CD8-positive, alpha-beta memory T cell (primary cell): Measurements from ENCODE around the gene ANKRD33B. TPM values are rescaled to one million over a fixed set of nuclear protein-coding genes. Genes with fewer than 3 reads are reported as not detected.

Experiments
- CTCF ChIA-PET: fragments of 350-600 bp; sonication (Branson Sonifier 250); formaldehyde crosslinking; loops from one replicate; lab custom pipeline; 2021; ENCODE audit warnings: antibody characterized with exemption; lab: Charles Lee
- POLR2A ChIA-PET: fragments of 350-600 bp; sonication (Branson Sonifier 250); formaldehyde crosslinking; loops from one replicate; lab custom pipeline; 2021; ENCODE audit warnings: antibody characterized with exemption; lab: Charles Lee
- DNase-seq, 5 donors: peaks; one replicate each; pipeline versions ENCODE4 v3.0.0 to v3.0.0-alpha.2; 2020 to 2022; ENCODE audit warnings: mixed read lengths in 1 of 5
- H3K27ac ChIP-seq: one replicate; pipeline ENCODE4 v1.7.0; 2013; ENCODE audit warnings: low read depth, mild to moderate bottlenecking, low read length, moderate library complexity
- H3K27me3 ChIP-seq: 2 replicates; pipeline ENCODE4 v1.7.0; 2013; ENCODE audit warnings: low read length, mild to moderate bottlenecking; ENCODE audit not compliant: insufficient read depth, poor library complexity, severe bottlenecking
- H3K36me3 ChIP-seq: 2 replicates; pipeline ENCODE4 v1.7.0; 2013; ENCODE audit warnings: mild to moderate bottlenecking, low read length, moderate library complexity; ENCODE audit not compliant: insufficient read depth
- H3K4me1 ChIP-seq: 2 replicates; pipeline ENCODE4 v1.7.0; 2013; ENCODE audit warnings: mild to moderate bottlenecking, low read length, moderate library complexity; ENCODE audit not compliant: insufficient read depth
- H3K4me3 ChIP-seq: 2 replicates; pipeline ENCODE4 v1.7.0; 2013; ENCODE audit warnings: mild to moderate bottlenecking, low read length
- H3K9me3 ChIP-seq: 2 replicates; pipeline ENCODE4 v1.7.0; 2013; ENCODE audit warnings: mild to moderate bottlenecking, low read length
- H3K27ac Mint-ChIP-seq, 8 donors: one replicate each; pipeline ENCODE4 v1.8.0; 2020 to 2021; ENCODE audit warnings: mixed read lengths in 8 of 8, mild to moderate bottlenecking in 6 of 8, inconsistent platforms in 3 of 8, moderate library complexity in 3 of 8
- H3K27me3 Mint-ChIP-seq, 2 donors: one replicate each; pipeline ENCODE4 v1.8.0; 2020 to 2021; ENCODE audit warnings: mixed read lengths in 2 of 2, mild to moderate bottlenecking in 1 of 2, moderate library complexity in 1 of 2
- H3K36me3 Mint-ChIP-seq, 3 donors: one replicate each; pipeline ENCODE4 v1.8.0; 2020 to 2021; ENCODE audit warnings: mixed read lengths in 3 of 3, inconsistent platforms in 1 of 3, mild to moderate bottlenecking in 1 of 3
- H3K4me1 Mint-ChIP-seq, 3 donors: one replicate each; pipeline ENCODE4 v1.8.0; 2020 to 2021; ENCODE audit warnings: mixed read lengths in 3 of 3, inconsistent platforms in 1 of 3, mild to moderate bottlenecking in 1 of 3
- H3K4me3 Mint-ChIP-seq, 7 donors: one replicate each; pipeline ENCODE4 v1.8.0; 2020 to 2021; ENCODE audit warnings: mixed read lengths in 7 of 7, mild to moderate bottlenecking in 6 of 7, moderate library complexity in 4 of 7, inconsistent platforms in 2 of 7
- H3K9me3 Mint-ChIP-seq, 5 donors: one replicate each; pipeline ENCODE4 v1.8.0; 2020 to 2022; ENCODE audit warnings: mixed read lengths in 5 of 5, mild to moderate bottlenecking in 3 of 5, moderate library complexity in 2 of 5, inconsistent platforms in 1 of 5
- polyA plus RNA-seq: library from polyadenylated mRNA; unstranded; fragments of 300-500 nt; fragmentation: Illumina TruSeq; gene quantifications from one replicate; pipeline ENCODE4 v1.2.3, GENCODE V29; 2021
- total RNA-seq, 2 experiments: library from RNA; stranded (reverse); gene quantifications; one replicate each; pipeline ENCODE4 v1.2.3, GENCODE V29; 2021

The ANKRD33B gene
- total and polyA plus RNA-seq, 3 experiments from 2014 or later = 0.06 to 32.7 (median 29.6) TPM

- Histone ChIP-seq H3K27ac (no peak overlapping the region), H3K4me1 (peaks cover 15% of the 10 kb centered on the region), H3K27me3 (no peaks in the 10 kb centered on the region), H3K4me3 (no peak overlapping the region), H3K36me3 (no peaks in the 10 kb centered on the region), H3K9me3 (no peaks in the 10 kb centered on the region)
- Mint-ChIP-seq H3K27ac (peak overlapping the region in 2 of 8 donors; percentile 1 to 70), H3K4me3 (no peak overlapping the region), H3K36me3 (peaks cover 0 to 28% (median 0%) of the 10 kb centered on the region in 3 donors), H3K9me3 (no peaks in the 10 kb centered on the region), H3K4me1 (peaks cover 21 to 41% (median 36%) of the 10 kb centered on the region in 3 donors), H3K27me3 (no peaks in the 10 kb centered on the region)
- ChIA-PET CTCF (no interaction called here), POLR2A (no interaction called here)
- no peak for DNase-seq
These were observed 135.5 kb downstream of the ANKRD33B start for GRCh38 chr5:10699281-10699874.

GRCh38 chr5:10699987-10700386, 136.1 kb downstream of the ANKRD33B start:
- Histone ChIP-seq H3K4me1 (peaks cover 21% of the 10 kb centered on the region), H3K36me3 (no peaks in the 10 kb centered on the region), H3K9me3 (no peaks in the 10 kb centered on the region), H3K4me3 (no peak overlapping the region), H3K27ac (no peak overlapping the region), H3K27me3 (no peaks in the 10 kb centered on the region)
- no peaks in the 10 kb centered on the region for H3K9me3 Mint-ChIP-seq
- no peak for DNase-seq
- POLR2A ChIA-PET = no interaction called here
- H3K27ac Mint-ChIP-seq = peak overlapping the region in 1 of 8 donors; percentile 12
- H3K4me1 Mint-ChIP-seq = peaks cover 27 to 47% (median 42%) of the 10 kb centered on the region in 3 donors
- CTCF ChIA-PET = no interaction called here
- no peak overlapping the region for H3K4me3 Mint-ChIP-seq
- H3K36me3 Mint-ChIP-seq = peaks cover 0 to 26% (median 0%) of the 10 kb centered on the region in 3 donors
- no peaks in the 10 kb centered on the region for H3K27me3 Mint-ChIP-seq

DNA sequence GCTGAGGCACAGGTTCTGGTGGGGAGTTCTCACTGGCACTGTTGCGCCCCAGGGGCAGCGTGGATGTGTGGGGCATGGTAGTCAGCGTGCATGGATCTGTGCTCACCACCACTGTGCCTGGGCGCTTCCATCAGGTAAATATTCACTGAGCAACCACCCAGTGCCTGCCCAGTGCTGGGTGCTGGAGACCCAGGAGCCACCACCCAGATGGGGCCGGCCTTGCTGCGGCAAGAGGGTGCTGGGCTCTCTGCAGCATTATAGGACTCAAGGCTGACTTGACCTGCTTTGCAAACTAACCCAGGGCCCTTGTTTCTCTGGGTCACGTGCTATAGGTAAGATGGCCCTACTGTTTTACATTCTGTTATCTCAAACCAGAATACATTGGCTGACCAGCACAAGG, 136.6 kb downstream of the ANKRD33B start:
- peaks cover 26% of the 10 kb centered on the region for H3K4me1 ChIP-seq
- no peak overlapping the region for H3K27ac ChIP-seq
- no peaks in the 10 kb centered on the region for H3K9me3 ChIP-seq
- H3K36me3 Mint-ChIP-seq = peaks cover 0 to 23% (median 0%) of the 10 kb centered on the region in 3 donors
- peaks cover 32 to 49% (median 45%) of the 10 kb centered on the region in 3 donors for H3K4me1 Mint-ChIP-seq
- DNase-seq = no peak
- no peak overlapping the region for H3K4me3 ChIP-seq
- H3K27ac Mint-ChIP-seq = no peak overlapping the region
- H3K4me3 Mint-ChIP-seq = no peak overlapping the region
- POLR2A ChIA-PET = no interaction called here
- no peaks in the 10 kb centered on the region for H3K9me3 Mint-ChIP-seq
- CTCF ChIA-PET = no interaction called here
- no peaks in the 10 kb centered on the region for H3K27me3 Mint-ChIP-seq
- no peaks in the 10 kb centered on the region for H3K27me3 ChIP-seq
- H3K36me3 ChIP-seq = no peaks in the 10 kb centered on the region

GRCh38 chr5:10701567-10702039, 137.7 kb downstream of the ANKRD33B start:
- no peaks in the 10 kb centered on the region for H3K9me3 Mint-ChIP-seq
- H3K4me1 Mint-ChIP-seq = peaks cover 34 to 50% (median 49%) of the 10 kb centered on the region in 3 donors
- H3K4me1 ChIP-seq = peaks cover 19% of the 10 kb centered on the region
- peaks cover 0 to 23% (median 0%) of the 10 kb centered on the region in 3 donors for H3K36me3 Mint-ChIP-seq
- no peaks in the 10 kb centered on the region for H3K9me3 ChIP-seq
- H3K27ac ChIP-seq = no peak overlapping the region
- no peaks in the 10 kb centered on the region for H3K27me3 ChIP-seq
- H3K4me3 Mint-ChIP-seq = no peak overlapping the region
- H3K36me3 ChIP-seq = no peaks in the 10 kb centered on the region
- ChIA-PET CTCF (interaction anchor here (0.9 kb wide), 1 partner anchor 34 kb away, joined by 3 read pairs; no protein-coding TSS in a partner anchor), POLR2A (no interaction called here)
- H3K27ac Mint-ChIP-seq = no peak overlapping the region
- peak in 1 of 5 donors; percentile 3 for DNase-seq
- no peak overlapping the region for H3K4me3 ChIP-seq
- H3K27me3 Mint-ChIP-seq = no peaks in the 10 kb centered on the region

GRCh38 chr5:10702040-10702629, 138.3 kb downstream of the ANKRD33B start:
- CTCF ChIA-PET = interaction anchor here (0.9 to 1.0 kb wide), 2 partner anchors 33 to 485 kb away, joined by 3 read pairs; no protein-coding TSS in a partner anchor
- no peak overlapping the region for H3K4me3 Mint-ChIP-seq

DNA sequence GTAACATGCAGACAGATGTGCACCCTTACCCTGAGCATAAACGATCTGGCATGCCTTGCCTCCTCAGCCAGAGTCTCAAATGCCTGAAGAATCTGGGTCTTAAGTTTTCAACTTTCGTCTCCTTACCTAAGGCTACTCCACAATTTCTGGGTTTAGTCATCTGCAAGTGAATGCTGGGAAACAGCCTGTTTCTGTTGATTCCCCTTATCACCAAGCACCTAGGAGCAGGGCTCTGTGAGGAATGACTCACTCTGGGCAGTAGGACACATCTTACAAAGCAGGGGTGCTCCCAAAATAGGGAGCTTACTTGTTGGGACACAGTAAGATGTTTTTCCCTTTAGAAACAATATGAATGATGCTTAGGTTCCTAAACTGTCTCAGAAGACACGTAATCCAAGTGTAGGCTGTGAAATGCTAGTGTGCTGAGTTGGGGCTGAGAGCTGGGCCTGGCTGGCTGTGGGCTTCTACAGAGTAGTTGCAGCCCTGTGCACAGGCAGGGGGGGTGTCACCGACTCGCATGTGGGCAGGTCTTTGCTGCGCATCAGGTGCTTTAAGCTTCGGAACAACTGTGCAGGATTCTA, 139.1 kb downstream of the ANKRD33B start:
- no peak overlapping the region for H3K4me3 Mint-ChIP-seq
- Histone ChIP-seq H3K27me3 (no peaks in the 10 kb centered on the region), H3K27ac (peak overlapping the region; percentile 12), H3K9me3 (no peaks in the 10 kb centered on the region), H3K36me3 (no peaks in the 10 kb centered on the region), H3K4me3 (no peak overlapping the region), H3K4me1 (peaks cover 15% of the 10 kb centered on the region)
- CTCF ChIA-PET = interaction anchor here (1.0 to 1.4 kb wide), 2 partner anchors 9 to 486 kb away, joined by 3 read pairs; no protein-coding TSS in a partner anchor
- POLR2A ChIA-PET = no interaction called here
- H3K27me3 Mint-ChIP-seq = no peaks in the 10 kb centered on the region
- DNase-seq = no peak
- H3K27ac Mint-ChIP-seq = peak overlapping the region in 4 of 8 donors; percentile 17 to 86 (median 52)
- peaks cover 42 to 48% (median 46%) of the 10 kb centered on the region in 3 donors for H3K4me1 Mint-ChIP-seq
- H3K9me3 Mint-ChIP-seq = no peaks in the 10 kb centered on the region
- peaks cover 0 to 20% (median 3%) of the 10 kb centered on the region in 3 donors for H3K36me3 Mint-ChIP-seq

More at GRCh38 chr5:10702040-10702629, 138.3 kb downstream of the ANKRD33B start:
- peak overlapping the region in 3 of 8 donors; percentile 23 to 88 (median 33) for H3K27ac Mint-ChIP-seq
- H3K4me1 Mint-ChIP-seq = peaks cover 35 to 49% (median 48%) of the 10 kb centered on the region in 3 donors
- no peak overlapping the region for H3K27ac ChIP-seq
- no peak for DNase-seq
- H3K36me3 ChIP-seq = no peaks in the 10 kb centered on the region
- H3K27me3 ChIP-seq = no peaks in the 10 kb centered on the region
- H3K4me1 ChIP-seq = peaks cover 15% of the 10 kb centered on the region
- no peak overlapping the region for H3K4me3 ChIP-seq
- H3K27me3 Mint-ChIP-seq = no peaks in the 10 kb centered on the region
- POLR2A ChIA-PET = no interaction called here
- no peaks in the 10 kb centered on the region for H3K9me3 Mint-ChIP-seq
- H3K9me3 ChIP-seq = no peaks in the 10 kb centered on the region
- peaks cover 0 to 22% (median 0%) of the 10 kb centered on the region in 3 donors for H3K36me3 Mint-ChIP-seq

DNA sequence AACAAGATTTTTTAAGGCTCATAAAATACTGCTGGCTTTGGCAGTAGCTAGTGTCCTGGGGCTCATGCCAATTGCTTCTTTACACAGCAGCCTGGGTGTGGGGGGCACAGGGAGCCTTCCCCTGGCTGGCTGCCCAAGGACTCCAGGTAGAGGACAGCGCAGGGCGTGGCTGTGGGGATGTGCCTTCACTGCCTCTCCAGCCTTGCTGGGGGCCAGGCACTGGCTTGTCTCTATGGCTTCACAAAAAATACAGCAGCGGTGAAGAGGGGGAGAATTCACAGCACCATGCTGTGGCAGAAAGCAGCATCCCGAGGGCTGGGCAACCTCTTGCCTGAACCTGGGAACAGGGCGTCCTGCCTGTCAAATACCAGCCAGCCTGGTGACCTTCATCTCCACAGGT, 139.8 kb downstream of the ANKRD33B start:
- Histone ChIP-seq H3K36me3 (no peaks in the 10 kb centered on the region), H3K4me3 (no peak overlapping the region), H3K27ac (no peak overlapping the region), H3K27me3 (no peaks in the 10 kb centered on the region), H3K9me3 (no peaks in the 10 kb centered on the region), H3K4me1 (peaks cover 15% of the 10 kb centered on the region)
- H3K4me1 Mint-ChIP-seq = peaks cover 43 to 46% (median 43%) of the 10 kb centered on the region in 3 donors
- ChIA-PET POLR2A (no interaction called here), CTCF (interaction anchor here (1.4 kb wide), 1 partner anchor 10 kb away, joined by 3 read pairs; no protein-coding TSS in a partner anchor)
- H3K27ac Mint-ChIP-seq = peak overlapping the region in 4 of 8 donors; percentile 34 to 96 (median 69)
- no peak for DNase-seq
- H3K27me3 Mint-ChIP-seq = no peaks in the 10 kb centered on the region
- H3K9me3 Mint-ChIP-seq = no peaks in the 10 kb centered on the region
- H3K36me3 Mint-ChIP-seq = peaks cover 0 to 18% (median 3%) of the 10 kb centered on the region in 3 donors
- no peak overlapping the region for H3K4me3 Mint-ChIP-seq
